Bronchial epithelial cell (primary cell): Measurements from ENCODE around the gene C5. TPM values are rescaled to one million over a fixed set of nuclear protein-coding genes. Genes with fewer than 3 reads are reported as not detected.

Experiments used
- DNase-seq: peaks from one replicate; pipeline ENCODE4 v3.0.0-alpha.2; 2010; ENCODE audit warnings: low read depth
- FAIRE-seq: peaks from 2 replicates; lab custom pipeline; 2011; peaks lifted over from hg19 to GRCh38; lab: Jason Lieb, UNC
- H3K27me3 ChIP-seq: 2 replicates; pipeline ENCODE4 v1.5.1; 2011; ENCODE audit warnings: low read length; ENCODE audit not compliant: control insufficient read depth, insufficient read depth
- H3K36me3 ChIP-seq: 2 replicates; pipeline ENCODE4 v1.5.1; 2011; ENCODE audit warnings: low read length; ENCODE audit not compliant: control insufficient read depth, insufficient read depth
- H3K4me3 ChIP-seq: 2 replicates; pipeline ENCODE4 v1.5.1; 2011; ENCODE audit warnings: mild to moderate bottlenecking, low read depth, low read length, control low read depth
- total RNA-seq: library from RNA; depleted of rRNA; stranded (reverse); fragments of >200 nt; gene quantifications from 2 replicates; pipeline ENCODE4 v1.2.1, GENCODE V29; 2014
- TF ChIP-seq, protein P1 (sequence below): IDR thresholded peaks from 2 replicates; pipeline ENCODE4 v1.5.1; 2011; ENCODE audit warnings: mild to moderate bottlenecking, moderate library complexity, low read length, control low read depth, inconsistent platforms; ENCODE audit not compliant: insufficient read depth, severe bottlenecking

The C5 gene
- total RNA-seq, 1 donor from 2014 or later, result 1.3 TPM

DNA sequence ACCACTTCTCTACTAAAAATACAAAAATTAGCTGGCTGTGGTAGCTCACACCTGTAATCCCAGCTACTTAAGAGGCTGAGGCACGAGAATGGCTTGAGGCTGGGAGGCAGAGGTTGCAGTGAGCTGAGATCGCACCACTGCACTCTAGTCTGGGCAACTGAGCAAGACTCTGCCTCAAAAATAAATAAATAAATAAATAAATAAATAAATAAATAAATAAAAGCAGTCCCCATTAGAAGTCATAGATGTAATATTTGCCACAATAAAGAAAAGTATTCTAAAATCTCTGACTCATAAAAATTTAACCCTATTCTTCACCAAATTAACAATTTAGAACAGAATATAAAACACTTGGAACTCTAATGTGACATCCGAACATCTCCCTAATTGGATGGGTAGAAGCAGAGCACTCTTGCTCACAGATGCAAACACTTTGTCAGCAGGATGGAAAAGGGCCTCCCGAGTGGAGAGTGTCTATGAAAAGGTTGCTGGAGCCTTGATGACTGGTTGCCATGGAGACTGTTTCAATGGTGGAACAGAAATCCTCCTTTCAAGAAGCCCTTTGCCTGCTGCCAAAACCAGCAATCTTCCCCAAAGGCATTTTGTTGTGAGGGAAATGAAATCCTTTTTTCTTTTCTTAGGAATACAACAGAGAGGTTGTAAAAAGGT lies 84.6 kb downstream of the C5 start:
- no peaks in the 10 kb centered on the region for H3K27me3 ChIP-seq
- no peak for FAIRE-seq
- no peak for DNase-seq
- H3K4me3 ChIP-seq, result no peak overlapping the region
- TF ChIP-seq, protein P1, sequence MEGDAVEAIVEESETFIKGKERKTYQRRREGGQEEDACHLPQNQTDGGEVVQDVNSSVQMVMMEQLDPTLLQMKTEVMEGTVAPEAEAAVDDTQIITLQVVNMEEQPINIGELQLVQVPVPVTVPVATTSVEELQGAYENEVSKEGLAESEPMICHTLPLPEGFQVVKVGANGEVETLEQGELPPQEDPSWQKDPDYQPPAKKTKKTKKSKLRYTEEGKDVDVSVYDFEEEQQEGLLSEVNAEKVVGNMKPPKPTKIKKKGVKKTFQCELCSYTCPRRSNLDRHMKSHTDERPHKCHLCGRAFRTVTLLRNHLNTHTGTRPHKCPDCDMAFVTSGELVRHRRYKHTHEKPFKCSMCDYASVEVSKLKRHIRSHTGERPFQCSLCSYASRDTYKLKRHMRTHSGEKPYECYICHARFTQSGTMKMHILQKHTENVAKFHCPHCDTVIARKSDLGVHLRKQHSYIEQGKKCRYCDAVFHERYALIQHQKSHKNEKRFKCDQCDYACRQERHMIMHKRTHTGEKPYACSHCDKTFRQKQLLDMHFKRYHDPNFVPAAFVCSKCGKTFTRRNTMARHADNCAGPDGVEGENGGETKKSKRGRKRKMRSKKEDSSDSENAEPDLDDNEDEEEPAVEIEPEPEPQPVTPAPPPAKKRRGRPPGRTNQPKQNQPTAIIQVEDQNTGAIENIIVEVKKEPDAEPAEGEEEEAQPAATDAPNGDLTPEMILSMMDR, result no peak
- no peaks in the 10 kb centered on the region for H3K36me3 ChIP-seq

DNA sequence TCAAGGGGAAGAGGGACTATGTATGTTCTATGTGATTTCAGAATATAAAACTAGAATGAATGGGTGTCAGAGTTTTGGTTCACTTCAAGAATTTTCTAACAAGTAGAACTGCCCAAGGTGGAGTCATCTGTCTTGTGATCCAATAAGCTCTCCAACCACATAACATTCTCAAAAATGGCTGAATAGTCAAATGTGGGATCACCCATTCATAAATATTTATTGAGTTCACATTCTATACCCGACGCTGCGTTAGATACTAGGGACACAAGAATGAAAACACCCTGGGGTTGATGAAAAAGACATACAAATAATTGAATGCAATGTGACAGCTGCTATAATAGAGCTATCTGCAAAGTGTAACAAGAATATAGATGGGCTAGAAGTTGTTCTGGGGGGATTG lies 88.1 kb downstream of the C5 start:
- FAIRE-seq, result no peak
- H3K4me3 ChIP-seq, result no peak overlapping the region
- no peak for DNase-seq
- no peaks in the 10 kb centered on the region for H3K36me3 ChIP-seq
- no peaks in the 10 kb centered on the region for H3K27me3 ChIP-seq
- TF ChIP-seq, protein P1, result no peak

DNA sequence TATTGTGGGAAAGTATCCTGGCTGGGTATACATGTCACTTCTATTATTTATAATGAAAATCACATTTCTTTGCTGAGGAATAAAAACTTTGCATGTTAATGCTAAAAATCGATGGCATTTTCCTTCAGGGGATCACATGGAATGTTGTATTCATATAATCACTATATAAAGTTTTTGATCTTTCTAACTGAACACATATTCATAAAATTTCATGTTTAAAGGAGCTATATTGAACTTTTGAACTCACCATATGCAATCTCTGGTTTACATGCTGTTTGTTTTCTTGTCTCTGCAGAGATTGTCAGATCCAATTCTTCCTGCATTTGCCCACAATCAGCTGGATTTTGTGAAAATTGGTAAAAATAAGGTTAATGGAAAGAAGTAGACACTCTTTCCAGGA lies 90.1 kb downstream of the C5 start:
- TF ChIP-seq, protein P1, result no peak
- no peak for FAIRE-seq
- Histone ChIP-seq H3K36me3 (no peaks in the 10 kb centered on the region), H3K4me3 (no peak overlapping the region), H3K27me3 (no peaks in the 10 kb centered on the region)
- no peak for DNase-seq

DNA sequence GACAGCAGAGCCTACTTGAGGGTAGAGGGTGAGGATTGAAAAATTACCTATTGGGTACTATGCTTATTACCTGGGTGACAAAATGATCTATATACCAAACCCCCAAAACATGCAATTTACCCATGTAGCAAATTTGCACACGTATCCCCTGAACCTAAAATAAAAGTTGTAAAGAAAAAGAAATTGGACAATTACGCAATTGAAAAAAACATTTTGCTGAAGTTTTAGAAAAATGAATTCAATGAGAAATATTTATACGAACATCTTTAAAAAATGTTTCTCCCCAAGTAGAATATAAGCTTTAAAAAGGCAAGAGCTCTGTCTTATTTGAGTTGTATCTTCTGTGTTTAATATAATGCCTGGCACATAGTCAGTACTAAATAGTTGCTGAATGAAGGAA lies 93.2 kb downstream of the C5 start:
- no peak for FAIRE-seq
- H3K36me3 ChIP-seq, result no peaks in the 10 kb centered on the region
- H3K4me3 ChIP-seq, result no peak overlapping the region
- DNase-seq, result no peak
- TF ChIP-seq, protein P1, result no peak
- no peaks in the 10 kb centered on the region for H3K27me3 ChIP-seq

DNA sequence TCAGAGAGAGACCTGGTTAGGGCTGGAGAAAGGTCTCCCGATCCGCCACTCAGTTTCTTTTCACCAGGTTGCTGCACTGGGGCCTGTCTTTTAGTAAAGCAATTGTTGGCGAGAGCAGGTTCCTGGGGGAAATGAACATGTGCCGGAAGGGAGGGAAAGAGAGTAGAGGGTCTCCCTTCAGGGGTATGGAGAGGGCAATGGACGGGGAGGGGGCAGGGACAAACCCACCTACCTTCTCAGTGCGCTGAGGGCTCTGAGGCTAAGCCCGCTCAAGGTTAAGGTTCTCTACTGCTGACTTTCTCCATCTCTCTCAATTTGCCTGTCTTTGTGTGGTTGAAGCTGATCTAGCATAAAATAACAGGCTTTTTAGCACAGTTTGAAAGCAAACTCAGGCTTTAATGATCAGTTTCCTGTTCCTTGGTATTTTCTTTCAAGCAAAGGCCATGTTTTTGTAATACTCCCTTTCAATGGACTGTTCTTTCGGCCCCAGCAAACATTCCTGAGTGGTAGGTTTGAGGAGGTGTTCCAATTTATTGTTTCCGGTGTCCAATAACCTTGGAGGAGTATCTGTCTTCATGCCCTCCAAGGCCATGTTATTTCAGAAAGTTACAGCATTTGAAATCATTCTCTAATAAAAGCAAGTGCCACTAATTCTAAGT lies 98.0 kb downstream of the C5 start:
- no peaks in the 10 kb centered on the region for H3K36me3 ChIP-seq
- TF ChIP-seq, protein P1, result no peak
- FAIRE-seq, result no peak

More for the DNA sequence above, 98.0 kb downstream of the C5 start:
- no peak overlapping the region for H3K4me3 ChIP-seq
- H3K27me3 ChIP-seq, result no peaks in the 10 kb centered on the region
- DNase-seq, result no peak
